T-helper 2 cell treated with Interferon-gamma antibody and Interleukin-4, amounts not matched to agents 100 ng/mL and 5 ng/mL, for 36 hours (primary cell): ENCODE measurements around the gene AFF4. TPM values are rescaled to one million over a fixed set of nuclear protein-coding genes. Genes with fewer than 3 reads are reported as not detected.
"Not testable (repeated sequence)": the region's sequence is repeated elsewhere in the genome, so short reads cannot be mapped to it uniquely, and the experiment has no call there.

ENCODE experiments used
- intact Hi-C: fragments of 100-400 bp; cut with micrococcal nuclease; formaldehyde crosslinking; loops from one replicate; pipeline ENCODE4 v1.15.1; 2023
- total RNA-seq: library from RNA; stranded (reverse); gene quantifications from 2 replicates; pipeline ENCODE4 v1.2.3, GENCODE V29; 2022

The AFF4 gene
- total RNA-seq, 1 donor from 2014 or later: 31.8 TPM

DNA sequence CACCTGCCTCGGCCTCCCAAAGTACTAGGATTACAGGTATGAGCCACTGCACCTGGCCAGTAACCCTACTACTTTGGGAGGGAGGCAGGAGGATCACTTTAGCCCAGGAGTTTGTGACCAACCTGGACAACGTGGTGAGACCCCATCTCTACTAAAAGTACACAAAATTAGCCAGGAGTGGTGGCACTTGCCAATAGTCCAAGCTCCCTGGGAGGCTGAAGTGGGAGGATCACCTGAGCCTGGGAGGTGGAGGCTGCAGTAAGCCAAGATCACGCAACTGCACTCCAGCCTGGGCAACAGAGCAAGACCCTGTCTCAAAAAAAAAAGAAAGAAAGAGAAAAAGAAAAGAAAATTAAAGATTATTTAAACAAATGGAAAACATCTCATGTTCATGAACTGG is 107.4 kb downstream of the AFF4 start:
- intact Hi-C loops: no loop called here

DNA sequence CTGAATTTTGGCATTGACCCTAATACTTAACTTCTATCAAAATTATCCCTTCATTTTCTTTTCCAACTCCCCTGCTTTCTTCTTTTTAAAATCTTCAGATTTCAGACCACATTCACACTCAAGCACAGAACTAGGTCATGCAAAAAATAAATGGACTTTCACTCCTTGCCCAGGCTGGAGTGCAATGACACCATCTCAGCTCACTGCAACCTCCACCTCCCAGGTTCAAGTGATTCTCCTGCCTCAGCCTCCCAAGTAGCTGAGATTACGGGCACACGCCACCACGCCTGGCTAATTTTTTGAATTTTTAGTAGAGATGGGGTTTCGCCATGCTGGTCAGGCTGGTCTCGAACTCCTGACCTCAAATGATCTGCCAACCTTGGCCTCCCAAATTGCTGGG is 108.4 kb downstream of the AFF4 start:
- intact Hi-C loops: not testable (repeated sequence)

DNA sequence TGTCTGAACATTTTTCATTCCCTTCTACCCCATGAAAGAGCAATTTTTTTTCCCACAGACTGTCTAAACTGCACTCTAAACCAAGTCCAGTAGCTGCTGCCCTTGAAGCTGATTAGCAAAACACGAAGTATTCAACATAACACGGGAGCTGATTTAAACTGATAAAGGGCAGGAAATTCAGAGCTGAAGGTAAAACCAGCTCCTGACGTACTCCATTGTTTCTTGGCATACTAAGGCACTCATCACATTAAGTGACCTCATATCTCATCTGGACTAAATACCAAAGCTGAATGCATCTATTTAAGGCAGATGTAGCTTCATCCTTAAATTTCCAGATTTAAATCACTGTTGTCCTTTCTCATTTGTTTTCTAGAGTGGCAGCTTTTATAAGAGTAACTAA is 109.1 kb downstream of the AFF4 start:
- intact Hi-C loops: no loop called here

DNA sequence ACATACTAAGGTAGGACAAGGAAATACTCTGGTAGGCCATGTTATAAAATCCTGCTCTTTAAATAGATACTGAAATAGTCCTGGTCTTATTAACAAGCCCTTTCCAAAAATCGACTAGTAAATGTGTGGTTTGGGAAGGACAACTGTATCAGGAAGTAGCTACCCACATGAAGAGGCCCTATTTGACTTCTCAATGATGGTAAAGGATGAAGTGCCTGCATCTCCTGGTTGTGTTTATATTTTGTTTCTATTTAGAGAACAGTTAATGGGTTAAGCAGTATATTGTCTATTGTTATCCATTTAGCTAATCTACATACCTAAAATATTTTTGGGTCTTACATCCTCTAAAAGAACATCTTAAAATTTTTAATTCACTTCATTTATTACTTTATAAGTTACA is 109.6 kb downstream of the AFF4 start:
- intact Hi-C loops: no loop called here

DNA sequence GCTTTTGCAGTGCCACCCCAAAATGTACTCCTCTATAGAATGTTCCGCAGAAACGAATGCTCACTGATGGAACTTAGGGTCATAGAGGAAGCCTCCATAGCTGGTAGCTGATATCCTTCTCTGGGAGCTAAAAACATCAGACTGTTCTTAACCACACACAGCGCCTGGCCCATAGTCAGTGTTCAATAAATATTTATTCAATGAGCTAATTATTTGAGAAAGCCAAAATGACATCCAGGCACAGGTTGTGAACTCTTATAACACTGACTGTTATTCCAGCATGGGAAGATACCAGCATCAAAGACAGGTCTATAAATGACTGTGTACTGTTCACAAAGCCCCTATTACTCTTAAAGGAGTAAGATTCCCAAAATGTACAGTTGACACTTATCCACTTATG is 110.1 kb downstream of the AFF4 start:
- intact Hi-C loops: no loop called here

DNA sequence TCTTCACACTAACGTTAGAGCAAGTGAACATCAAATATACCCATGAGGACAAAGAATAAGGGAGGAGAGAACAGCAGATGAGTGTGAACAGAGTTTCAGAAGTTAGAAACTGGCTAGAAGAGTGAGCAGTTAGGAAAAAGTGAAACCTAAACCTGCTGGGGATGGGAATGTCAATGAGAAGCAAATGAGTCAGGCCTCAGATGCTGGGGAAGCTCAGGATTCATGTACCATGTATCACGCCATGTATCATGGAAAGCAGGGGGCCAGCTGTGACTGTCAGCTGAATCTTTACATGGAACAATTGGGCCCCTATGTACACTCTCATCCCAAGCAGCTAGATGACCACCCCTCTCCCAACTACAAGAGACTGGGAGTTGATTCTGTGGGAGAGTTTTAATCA is 113.4 kb downstream of the AFF4 start:
- intact Hi-C loops: no loop called here

DNA sequence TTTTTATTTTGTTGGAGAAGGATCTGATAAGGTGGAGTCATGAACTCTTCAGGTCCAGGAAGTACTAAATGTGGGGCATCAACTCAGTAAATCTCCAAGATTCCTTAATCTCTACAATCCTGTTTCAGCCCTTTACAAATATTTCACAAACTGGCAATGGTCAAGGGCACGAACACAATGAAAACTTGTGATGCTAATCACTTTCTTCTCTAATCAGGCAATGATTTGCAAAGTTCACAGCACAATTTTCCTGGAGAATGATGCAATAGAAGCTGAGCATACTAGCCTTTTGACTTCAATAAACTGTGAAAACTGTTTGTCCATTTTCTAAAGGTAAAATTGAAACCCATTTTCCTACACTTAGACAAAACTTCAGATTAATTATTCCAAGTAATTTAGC is 114.1 kb downstream of the AFF4 start:
- intact Hi-C loops: no loop called here

DNA sequence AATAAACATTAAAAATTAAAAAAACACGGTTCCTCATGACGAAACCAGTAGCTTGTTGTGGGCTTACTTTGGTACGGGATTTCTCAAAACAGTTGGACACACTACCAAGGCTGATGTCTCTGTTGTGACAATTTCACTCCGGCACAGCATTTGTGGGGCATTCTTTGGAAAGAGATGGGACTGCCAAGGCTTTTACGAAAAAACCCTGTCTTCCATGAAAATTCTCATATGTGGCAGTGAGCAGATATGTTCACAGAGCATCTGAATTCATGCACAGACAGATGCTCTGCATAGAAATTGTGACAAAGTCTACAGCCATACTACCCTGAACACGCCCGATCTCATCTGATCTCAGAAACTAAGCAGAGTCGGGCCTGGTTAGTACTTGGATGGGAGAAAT is 115.2 kb downstream of the AFF4 start:
- intact Hi-C loops: no loop called here

DNA sequence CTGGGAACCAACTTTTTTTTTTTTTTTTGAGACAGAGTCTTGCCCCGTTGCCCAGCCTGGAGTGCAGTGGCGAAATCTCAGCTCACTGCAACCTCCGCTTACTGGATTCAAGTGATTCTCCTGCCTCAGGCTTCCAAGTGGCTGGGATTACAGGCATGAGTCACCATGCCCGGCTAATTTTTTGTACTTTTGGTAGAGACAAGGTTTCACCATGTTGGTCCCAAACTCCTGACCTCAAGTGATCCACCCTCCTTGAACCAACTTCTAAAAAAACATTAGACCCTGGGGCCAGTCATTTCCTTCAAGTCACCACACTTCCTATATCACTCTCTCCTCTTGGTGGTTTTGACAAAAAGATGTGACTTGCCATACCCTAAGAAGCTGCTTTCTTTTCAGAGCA is 122.1 kb downstream of the AFF4 start:
- intact Hi-C loops: no loop called here

DNA sequence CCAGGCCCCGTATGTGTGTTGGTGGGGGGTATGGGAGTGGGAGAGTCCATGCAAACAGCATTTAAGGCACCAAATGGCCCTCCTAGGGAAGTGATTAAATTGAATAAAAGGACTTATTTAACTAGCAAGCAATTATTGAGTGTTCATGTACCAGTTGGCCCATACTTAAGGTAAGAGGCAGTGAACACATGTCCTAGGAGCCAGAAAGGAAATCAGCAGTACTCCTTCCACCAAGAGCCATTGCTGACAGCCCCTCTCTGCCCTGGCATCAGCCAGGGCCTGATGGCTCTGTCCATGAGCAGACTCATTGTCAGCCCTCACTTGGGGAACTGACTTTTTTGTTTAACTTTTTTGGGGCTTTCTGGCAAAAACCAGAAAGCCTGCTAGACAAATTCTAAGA is 122.5 kb downstream of the AFF4 start:
- intact Hi-C loops: no loop called here

DNA sequence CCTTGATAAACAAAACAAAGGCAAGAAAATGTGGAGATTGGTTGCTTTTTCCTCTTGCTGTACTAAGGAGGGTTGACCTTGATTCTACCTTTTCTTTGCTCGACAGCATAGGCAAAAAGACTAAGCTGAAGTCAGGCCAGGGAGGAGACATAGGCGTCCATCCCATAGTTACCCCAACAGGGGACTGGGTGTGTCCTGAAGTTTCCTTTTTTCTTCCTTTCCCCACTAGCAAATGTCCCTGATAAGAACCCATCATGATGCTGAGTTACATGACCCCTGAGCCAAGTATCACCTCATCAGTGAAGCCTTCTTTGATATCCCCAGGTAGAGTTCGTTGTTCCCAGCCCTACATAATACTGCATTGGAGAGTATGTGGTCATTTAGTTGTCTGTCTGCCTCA is 123.1 kb downstream of the AFF4 start:
- intact Hi-C loops: no loop called here

DNA sequence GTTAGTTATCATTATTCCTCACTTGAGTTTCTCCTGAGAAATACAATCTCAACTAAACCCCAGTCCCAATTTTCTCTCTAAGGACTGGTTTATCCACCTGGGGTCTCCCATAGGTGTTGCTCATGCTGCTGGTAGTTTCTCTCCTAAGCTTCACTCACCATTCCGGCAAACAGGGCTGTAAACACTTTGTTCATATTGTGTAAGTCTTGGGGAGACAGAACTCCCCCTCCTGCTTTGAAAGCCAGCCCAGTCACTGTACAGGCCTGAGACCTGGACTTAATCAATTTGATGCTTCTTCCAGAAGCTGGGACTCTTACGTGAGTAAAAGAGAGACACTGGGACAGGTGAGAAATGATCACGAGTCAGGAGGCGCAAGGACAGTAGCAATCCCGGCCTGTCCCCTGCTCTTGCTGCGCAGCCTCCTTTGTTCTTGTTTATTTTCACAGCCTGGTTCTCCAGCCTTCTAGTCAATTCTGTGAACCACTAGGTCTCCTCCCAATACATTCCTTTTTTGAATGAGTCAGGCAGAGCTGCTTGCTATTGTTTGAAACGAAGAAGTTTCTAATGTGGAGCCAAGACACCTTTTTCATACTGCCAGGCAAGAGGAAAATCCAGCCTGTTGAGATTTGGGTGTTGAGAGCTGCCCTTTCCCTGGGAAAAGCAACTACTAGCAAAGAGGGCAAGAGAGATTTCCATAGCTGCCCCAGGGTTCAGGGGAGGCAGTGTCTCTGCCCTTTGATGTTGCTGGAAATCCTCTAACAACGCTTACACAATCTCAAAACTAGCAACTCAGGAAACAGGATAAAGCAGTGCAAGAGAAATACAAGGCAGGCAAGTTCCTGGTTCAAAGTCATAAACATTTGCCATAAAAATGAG is 123.8 kb downstream of the AFF4 start:
- intact Hi-C loops: no loop called here

DNA sequence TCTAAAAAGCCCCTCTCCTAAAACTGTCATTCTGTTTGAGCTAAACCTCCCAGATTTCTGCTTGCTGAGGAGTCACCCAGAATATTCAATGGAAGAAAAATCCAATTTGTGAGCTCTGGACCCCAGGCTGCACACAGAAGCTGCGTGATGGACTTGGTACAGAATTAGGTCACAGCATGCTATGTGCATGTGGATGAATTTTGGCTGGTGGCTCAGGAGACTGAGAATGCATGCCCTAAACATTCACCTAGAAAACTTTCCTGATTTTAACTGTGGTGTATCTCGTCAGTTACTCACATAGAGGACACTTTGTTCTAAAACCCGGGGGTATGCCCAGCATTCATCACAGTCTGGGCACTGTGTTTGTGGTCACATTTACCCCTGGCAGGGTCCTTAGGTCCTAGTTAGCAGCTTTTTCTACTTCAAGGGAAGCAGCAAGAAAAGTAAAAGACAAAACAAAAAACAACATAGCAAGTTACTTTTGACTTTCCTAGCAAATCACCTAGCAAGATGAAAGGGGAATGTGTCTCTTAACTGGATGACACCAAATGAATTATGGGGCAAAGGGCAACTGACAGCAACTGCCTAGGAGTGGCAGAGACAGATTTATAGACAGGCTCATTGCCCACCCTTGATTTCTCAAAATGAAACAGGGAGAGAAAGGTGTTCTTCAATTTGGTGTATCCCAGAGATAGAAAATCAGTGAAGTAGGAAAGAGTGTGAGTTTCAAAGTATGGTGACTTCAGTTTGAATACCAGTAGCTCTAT is 124.7 kb downstream of the AFF4 start:
- intact Hi-C loops: no loop called here

DNA sequence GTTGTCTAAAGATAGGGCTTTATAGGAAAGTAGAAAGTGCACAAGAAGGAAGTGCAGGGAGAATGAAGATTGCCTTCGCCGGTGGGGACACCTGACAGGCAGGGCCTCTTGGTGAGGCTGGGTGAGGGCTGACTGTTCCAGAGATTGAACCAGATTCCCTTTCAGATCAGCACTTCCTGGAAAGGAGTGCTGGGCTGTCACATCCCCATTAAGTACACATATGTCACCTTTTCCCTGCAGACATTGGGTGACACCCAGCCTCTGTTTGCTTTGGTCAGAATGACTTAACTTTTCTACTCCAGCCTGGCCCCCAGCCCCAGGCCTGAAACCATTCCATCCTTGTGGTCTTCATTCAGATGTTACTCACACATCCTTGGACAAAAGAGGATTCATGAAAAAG is 125.6 kb downstream of the AFF4 start:
- intact Hi-C loops: no loop called here

DNA sequence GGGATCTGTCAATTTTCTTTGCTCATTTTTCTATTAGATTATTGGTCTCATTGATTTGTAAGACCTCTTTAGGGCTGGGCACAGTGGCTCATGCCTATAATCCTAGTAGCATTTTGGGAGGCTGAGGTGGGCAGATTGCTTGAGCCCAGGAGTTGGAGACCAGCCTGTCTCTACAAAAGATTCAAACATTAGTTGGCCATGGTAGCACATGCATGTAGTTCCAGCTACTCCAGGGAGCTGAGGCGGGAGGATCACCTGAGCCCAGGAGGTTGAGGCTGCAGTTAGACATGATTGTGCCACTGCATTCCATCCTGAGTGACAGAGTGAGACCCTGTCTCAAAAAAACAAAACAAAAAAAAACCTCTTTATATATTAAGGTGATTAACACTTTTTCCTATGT is 126.6 kb downstream of the AFF4 start:
- intact Hi-C loops: no loop called here

DNA sequence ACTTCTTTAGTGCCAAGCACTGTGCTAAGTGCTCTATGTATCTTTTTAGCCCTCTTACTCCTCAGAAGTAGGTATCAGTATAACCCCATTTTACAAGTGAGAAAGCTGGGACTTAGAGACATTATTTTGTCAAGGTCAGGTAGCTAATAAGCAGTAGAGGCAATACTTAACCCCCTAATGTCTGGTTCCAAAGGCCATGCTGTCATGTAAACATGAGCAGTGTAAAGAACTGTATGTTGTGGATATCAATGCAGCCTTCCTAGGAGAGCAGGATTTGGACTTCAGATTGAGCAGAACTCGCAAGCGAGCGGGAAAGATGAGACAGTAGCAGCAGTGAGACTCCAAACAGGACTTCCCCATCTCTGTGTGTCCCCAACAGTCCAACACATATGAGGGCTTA is 129.4 kb downstream of the AFF4 start:
- intact Hi-C loops: no loop called here

DNA sequence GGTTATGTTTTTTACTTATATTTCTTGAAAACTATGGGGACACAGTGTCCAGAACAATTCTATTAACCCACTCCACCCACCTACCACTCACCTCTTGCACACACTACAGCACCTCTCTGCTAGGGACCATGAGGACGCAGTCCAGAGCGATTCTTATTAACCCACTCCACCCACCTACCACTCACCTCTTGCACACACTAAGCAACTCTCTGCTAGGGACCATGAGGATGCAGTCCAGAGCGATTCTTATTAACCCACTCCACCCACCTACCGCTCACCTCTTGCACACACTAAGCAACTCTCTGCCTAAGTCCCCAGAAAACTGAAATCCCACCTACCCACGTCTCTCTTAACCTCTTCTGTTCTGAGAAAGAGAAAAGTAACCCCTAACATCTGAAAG is 130.8 kb downstream of the AFF4 start:
- intact Hi-C loops: no loop called here

DNA sequence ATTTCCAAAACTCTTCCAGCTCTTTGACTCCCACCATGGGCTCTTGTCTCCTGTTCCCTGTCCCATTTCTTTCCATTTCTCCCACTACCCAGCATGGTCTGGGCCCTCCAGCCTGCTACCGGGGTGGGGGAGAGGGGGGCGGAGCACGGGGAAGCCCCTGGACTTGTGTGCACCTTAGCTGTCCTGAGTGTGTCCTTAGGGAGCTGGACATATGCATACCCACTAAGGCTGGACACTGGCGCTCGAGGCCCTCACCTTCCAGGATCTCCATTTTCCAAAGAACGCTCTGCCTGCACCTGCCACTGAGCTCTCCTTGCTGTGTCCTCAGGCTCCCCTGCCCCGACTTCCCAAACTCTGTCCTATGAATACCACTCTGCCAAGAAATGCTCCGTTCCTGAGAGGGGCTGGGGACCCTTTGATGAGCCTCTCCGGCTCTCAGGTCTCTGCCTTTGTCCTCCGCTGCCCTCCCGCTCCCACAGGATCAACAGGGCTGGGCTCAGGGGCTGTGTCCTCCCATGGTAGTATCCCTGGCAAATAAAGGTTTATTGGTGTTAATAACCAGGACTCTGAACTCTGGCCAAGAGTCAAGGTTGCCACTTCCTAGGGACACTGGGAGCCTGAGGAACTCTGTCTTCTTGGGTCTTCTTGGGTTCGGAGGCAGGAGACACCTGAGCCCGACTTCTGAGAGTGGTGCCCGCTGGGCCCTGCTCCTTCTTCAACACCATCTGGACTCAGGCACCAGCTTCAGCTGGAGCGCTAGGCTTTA is 132.2 kb downstream of the AFF4 start:
- intact Hi-C loops: no loop called here

DNA sequence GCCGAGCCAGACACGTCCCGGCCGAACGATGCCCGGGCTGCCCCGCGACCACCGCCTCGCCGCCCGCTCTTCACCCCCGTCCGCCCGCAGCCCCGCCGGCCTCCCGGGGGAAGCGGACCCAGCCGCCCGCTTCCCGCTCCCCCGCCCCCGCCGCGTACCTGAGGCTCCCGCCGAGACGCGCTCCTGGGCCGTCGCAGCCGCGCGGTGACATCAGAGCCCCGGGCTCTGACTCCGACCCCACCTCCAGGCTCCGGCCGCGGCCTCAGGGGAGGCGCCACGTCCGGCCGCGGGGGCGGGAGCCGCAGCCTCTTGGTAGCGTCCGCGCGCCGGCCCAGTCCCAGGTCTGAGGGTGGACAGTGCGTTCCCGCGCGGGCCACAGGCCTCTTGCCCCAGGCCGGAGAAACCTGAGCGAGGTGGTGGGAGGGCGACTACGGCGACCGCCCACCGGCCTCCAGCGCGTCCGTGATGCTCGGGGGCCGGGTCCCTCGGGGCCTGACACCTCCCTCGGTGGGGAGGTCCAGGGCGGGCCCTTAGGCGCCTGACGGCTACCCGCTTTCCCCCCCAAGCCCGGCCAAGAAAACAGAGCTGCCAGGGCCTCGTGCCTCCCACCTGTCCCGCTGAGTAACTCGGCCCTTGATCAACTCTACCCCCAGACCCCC is 132.9 kb downstream of the AFF4 start, which contains the start of gene SHROOM1:
Gene SHROOM1 (minus strand): TSS at position 212 of the 659 bp plus-strand sequence. CDS start 4,507 bp downstream, outside the sequence.
- intact Hi-C loops: loop anchor here (1.0 kb wide), 3 partner anchors 36 to 205 kb away; partner anchors contain the start of genes GDF9 and UQCRQ

DNA sequence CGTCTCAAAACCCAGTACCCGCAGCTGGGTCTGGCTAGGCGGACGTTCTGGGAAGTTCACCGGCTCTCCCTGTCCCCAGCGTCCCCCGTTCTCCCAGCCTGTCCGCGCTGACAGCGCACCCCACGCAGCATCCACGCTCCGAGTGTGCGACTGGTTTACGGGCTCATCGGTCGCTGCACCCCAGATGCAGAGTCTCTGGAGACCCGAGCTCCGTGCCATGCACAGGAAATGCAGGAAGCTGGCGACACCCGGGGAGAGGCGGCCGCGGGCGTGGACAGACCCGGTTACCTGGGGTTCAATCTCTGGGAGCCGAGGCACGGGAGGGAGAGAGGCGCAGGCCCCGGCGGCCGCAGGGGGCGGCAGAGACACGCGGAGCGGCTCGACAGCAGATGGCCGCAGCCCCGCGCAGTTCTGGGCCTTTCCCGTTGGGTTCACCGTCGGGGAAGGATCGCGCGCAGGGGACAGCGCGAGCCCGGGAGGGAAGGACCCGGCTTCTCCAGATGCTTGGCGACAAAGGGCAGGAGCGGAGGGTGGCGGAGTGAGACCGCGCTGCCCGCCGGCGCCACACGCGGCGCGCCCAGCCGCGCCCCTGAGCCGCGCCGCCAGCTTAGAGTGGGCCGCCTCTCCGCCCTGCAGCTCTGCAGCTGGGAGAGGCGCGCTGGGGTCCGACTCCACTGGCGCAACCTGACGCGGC is 133.5 kb downstream of the AFF4 start:
- intact Hi-C loops: loop anchor here (1.0 kb wide), 3 partner anchors 36 to 205 kb away; partner anchors contain the start of genes GDF9 and UQCRQ
